Mesendoderm (in vitro differentiated cells): ENCODE results near the gene ATXN2.

Experiments used
- DNase-seq: peaks from one replicate; pipeline ENCODE4 v3.0.0; 2013
- H2AK5ac ChIP-seq: 2 replicates; pipeline ENCODE4 v1.6.1; 2013; ENCODE audit warnings: low read length, inconsistent platforms
- H2BK120ac ChIP-seq: 2 replicates; pipeline ENCODE4 v1.6.1; 2013; ENCODE audit warnings: low read depth, mild to moderate bottlenecking, low read length, moderate library complexity, mixed read lengths
- H2BK15ac ChIP-seq: replicated peaks from 2 replicates; pipeline ENCODE4 v1.6.1; 2013; ENCODE audit warnings: low read depth, mild to moderate bottlenecking, moderate library complexity
- H2BK5ac ChIP-seq: 2 replicates; pipeline ENCODE4 v1.6.1; 2013; ENCODE audit warnings: low read length, inconsistent platforms
- H3K18ac ChIP-seq: 2 replicates; pipeline ENCODE4 v1.6.1; 2013; ENCODE audit warnings: mild to moderate bottlenecking, low read length, mixed read lengths
- H3K23ac ChIP-seq: one replicate; pipeline ENCODE4 v1.6.1; 2013; ENCODE audit warnings: low read length
- H3K27ac ChIP-seq: 2 replicates; pipeline ENCODE4 v1.5.1; 2013; ENCODE audit warnings: low read depth, mild to moderate bottlenecking, inconsistent platforms, low read length, moderate library complexity
- H3K27me3 ChIP-seq: 2 replicates; pipeline ENCODE4 v1.6.1; 2013; ENCODE audit warnings: low read length, control low read depth, mild to moderate bottlenecking, inconsistent platforms; ENCODE audit not compliant: insufficient read depth, poor library complexity
- H3K36me3 ChIP-seq: 2 replicates; pipeline ENCODE4 v1.6.1; 2013; ENCODE audit warnings: low read length, inconsistent platforms; ENCODE audit not compliant: control insufficient read depth, insufficient read depth
- H3K4ac ChIP-seq: one replicate; pipeline ENCODE4 v1.6.1; 2013; ENCODE audit warnings: low read depth, mild to moderate bottlenecking, low read length, moderate library complexity
- H3K4me1 ChIP-seq: 2 replicates; pipeline ENCODE4 v1.6.1; 2013; ENCODE audit warnings: low read depth, low read length, inconsistent platforms; ENCODE audit not compliant: control insufficient read depth
- H3K4me2 ChIP-seq: 2 replicates; pipeline ENCODE4 v1.6.1; 2013; ENCODE audit warnings: low read length
- H3K4me3 ChIP-seq: 2 replicates; pipeline ENCODE4 v1.5.1; 2013; ENCODE audit warnings: mild to moderate bottlenecking, low read length
- H3K56ac ChIP-seq: one replicate; pipeline ENCODE4 v1.6.1; 2013; ENCODE audit warnings: low read length
- H3K79me1 ChIP-seq: 2 replicates; pipeline ENCODE4 v1.6.1; 2013; ENCODE audit warnings: low read length, inconsistent platforms
- H3K79me2 ChIP-seq: 2 replicates; pipeline ENCODE4 v1.6.1; 2013; ENCODE audit warnings: mild to moderate bottlenecking, low read length; ENCODE audit not compliant: control insufficient read depth, insufficient read depth
- H3K9ac ChIP-seq: 2 replicates; pipeline ENCODE4 v1.6.1; 2013; ENCODE audit warnings: low read length, inconsistent platforms
- H4K5ac ChIP-seq: one replicate; pipeline ENCODE4 v1.6.1; 2013; ENCODE audit warnings: low read length
- H4K8ac ChIP-seq: one replicate; pipeline ENCODE4 v1.6.1; 2013; ENCODE audit warnings: low read depth, mild to moderate bottlenecking, control low read depth, low read length, moderate library complexity
- WGBS: extraction: QIAGEN DNeasy Blood & Tissue Kit; methylation state at CpG from one replicate; pipeline ENCODE4 v1.1.7; 2013; ENCODE audit warnings: low lambda C conversion rate, missing lambda C conversion rate; ENCODE audit not compliant: insufficient coverage; ENCODE audit errors: extremely low coverage; 5-methylcytosine and 5-hydroxymethylcytosine counted together

ATXN2 gene

DNA sequence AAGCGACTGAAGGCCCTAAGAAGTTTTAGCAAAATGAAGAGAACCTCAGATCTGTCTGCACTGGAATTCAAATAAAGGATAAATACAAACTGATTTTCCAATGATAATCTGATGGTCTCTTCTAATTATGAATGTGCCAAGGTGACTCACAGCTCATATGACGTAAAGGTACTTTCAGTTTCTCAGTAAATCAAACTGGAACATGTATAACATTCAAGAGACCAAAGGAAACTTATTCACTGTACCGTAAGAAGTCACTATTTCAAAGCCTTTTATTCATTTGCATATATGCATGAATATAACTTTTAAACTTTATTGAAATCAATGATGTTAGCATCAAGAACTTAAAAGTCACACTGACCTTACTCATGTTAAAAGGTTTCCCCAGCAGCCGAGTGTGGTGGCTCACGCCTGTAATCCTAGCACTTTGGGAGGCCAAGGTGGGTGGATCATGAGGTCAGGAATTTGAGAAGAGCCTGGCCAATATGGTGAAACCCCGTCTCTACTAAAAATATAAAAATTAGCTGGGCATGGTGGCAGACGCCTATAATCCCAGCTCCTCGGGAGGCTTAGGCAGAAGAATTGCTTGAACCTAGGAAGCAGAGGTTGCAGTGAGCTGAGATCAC is 52.2 kb downstream of the ATXN2 start:
- Histone ChIP-seq H4K8ac (no peak overlapping the region), H2BK5ac (no peak overlapping the region), H3K4me1 (no peaks in the 10 kb centered on the region), H3K23ac (no peak overlapping the region), H3K27me3 (no peaks in the 10 kb centered on the region), H3K36me3 (peaks cover 3% of the 10 kb centered on the region), H3K4me2 (no peak overlapping the region), H3K79me1 (peaks cover 1% of the 10 kb centered on the region), H2BK120ac (no peak overlapping the region), H3K4ac (no peak overlapping the region), H3K9ac (no peak overlapping the region), H3K4me3 (no peak overlapping the region), H3K79me2 (no peaks in the 10 kb centered on the region), H2AK5ac (no peak overlapping the region), H4K5ac (no peak overlapping the region), H2BK15ac (no peak overlapping the region), H3K27ac (no peak overlapping the region), H3K56ac (no peak overlapping the region), H3K18ac (no peak overlapping the region)
- no CpG with 5 or more reads among the region's 8 CpGs for WGBS
- DNase-seq: no peak

DNA sequence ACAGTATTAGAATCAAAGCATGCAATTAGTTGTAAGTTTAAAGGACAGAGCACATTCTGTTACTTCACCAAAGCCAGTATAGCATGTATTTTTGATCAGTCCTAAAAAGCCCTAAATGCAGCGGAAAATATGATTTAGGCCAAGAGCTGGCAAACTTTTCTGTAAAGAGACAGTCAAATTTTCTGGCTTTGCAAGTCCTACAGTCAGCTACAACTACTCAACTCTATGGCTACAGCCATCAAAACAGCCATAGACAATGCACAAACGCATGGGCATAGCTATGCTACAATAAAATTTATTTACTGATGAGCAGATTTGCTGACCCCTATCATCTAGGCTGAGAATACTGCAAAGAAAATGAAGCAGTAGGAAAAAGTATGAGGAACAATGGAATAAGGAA is 52.9 kb downstream of the ATXN2 start:
- no peak overlapping the region for H4K8ac ChIP-seq
- no peak overlapping the region for H3K56ac ChIP-seq
- H3K4me3 ChIP-seq: no peak overlapping the region
- H3K18ac ChIP-seq: no peak overlapping the region
- peaks cover 3% of the 10 kb centered on the region for H3K36me3 ChIP-seq
- peaks cover 1% of the 10 kb centered on the region for H3K79me1 ChIP-seq
- H3K79me2 ChIP-seq: no peaks in the 10 kb centered on the region
- no CpG with 5 or more reads among the region's 2 CpGs for WGBS
- H2BK5ac ChIP-seq: no peak overlapping the region
- H3K27me3 ChIP-seq: no peaks in the 10 kb centered on the region
- no peak overlapping the region for H3K4ac ChIP-seq
- no peak for DNase-seq
- no peak overlapping the region for H4K5ac ChIP-seq
- no peak overlapping the region for H2AK5ac ChIP-seq
- no peak overlapping the region for H3K4me2 ChIP-seq
- no peak overlapping the region for H3K23ac ChIP-seq
- no peaks in the 10 kb centered on the region for H3K4me1 ChIP-seq
- H3K9ac ChIP-seq: no peak overlapping the region
- H2BK120ac ChIP-seq: no peak overlapping the region
- no peak overlapping the region for H3K27ac ChIP-seq
- no peak overlapping the region for H2BK15ac ChIP-seq

DNA sequence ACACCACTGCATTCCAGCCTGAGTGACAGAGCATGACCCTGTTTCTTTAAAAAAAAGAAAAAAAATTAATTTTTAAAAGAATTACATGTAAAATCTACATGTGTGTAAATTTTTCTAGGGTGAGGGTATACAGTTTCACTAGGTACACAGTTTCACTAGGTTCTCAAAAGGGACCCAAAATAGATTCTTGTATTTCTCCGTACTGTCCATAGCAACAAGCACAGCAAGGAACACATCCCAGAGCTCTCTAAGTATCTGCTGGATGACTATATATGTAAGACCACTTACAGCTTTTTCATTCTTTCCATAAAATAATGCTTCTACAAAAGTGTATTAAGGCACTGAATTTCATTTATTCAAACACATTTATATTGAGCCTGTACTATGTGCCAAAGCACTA is 55.1 kb downstream of the ATXN2 start:
- no peak overlapping the region for H2BK5ac ChIP-seq
- no peak overlapping the region for H3K4me3 ChIP-seq
- no peak overlapping the region for H2BK15ac ChIP-seq
- H3K79me2 ChIP-seq: no peaks in the 10 kb centered on the region
- H3K23ac ChIP-seq: no peak overlapping the region
- peaks cover 3% of the 10 kb centered on the region for H3K36me3 ChIP-seq
- no CpG with 5 or more reads among the region's 1 CpG for WGBS
- H3K18ac ChIP-seq: no peak overlapping the region
- H3K56ac ChIP-seq: no peak overlapping the region
- H4K8ac ChIP-seq: no peak overlapping the region
- H3K4ac ChIP-seq: no peak overlapping the region
- no peaks in the 10 kb centered on the region for H3K27me3 ChIP-seq
- H2AK5ac ChIP-seq: no peak overlapping the region
- no peak for DNase-seq
- no peak overlapping the region for H4K5ac ChIP-seq
- no peak overlapping the region for H2BK120ac ChIP-seq
- no peak overlapping the region for H3K9ac ChIP-seq
- H3K79me1 ChIP-seq: peaks cover 1% of the 10 kb centered on the region
- no peak overlapping the region for H3K4me2 ChIP-seq
- H3K4me1 ChIP-seq: no peaks in the 10 kb centered on the region
- H3K27ac ChIP-seq: no peak overlapping the region

DNA sequence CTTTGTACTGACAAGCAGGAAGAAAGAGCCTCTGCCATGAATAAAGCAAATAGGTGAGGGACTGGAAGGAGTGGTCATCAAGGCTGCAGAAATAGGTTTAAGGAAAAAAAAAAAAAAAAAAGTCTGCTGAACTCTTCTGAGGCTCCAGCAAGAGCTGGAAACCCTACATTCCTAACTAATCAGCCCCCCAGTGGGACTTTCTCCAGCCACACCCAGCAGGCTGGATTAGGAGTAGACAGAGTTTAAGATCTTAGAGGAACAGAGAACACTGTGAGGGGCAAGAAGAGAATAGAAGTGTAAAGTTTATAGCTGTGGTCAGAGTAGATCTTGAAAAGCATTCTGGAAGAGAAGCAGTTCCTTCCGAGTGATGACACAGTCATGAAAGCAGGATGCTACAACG is 66.4 kb downstream of the ATXN2 start:
- WGBS: no CpG with 5 or more reads among the region's 2 CpGs
- no peak overlapping the region for H3K4me2 ChIP-seq
- no peaks in the 10 kb centered on the region for H3K36me3 ChIP-seq
- H2AK5ac ChIP-seq: no peak overlapping the region
- no peaks in the 10 kb centered on the region for H3K4me1 ChIP-seq
- H3K9ac ChIP-seq: no peak overlapping the region
- H3K4ac ChIP-seq: no peak overlapping the region
- H4K8ac ChIP-seq: no peak overlapping the region
- H3K79me1 ChIP-seq: peaks cover 2% of the 10 kb centered on the region
- no peak overlapping the region for H3K23ac ChIP-seq
- H2BK15ac ChIP-seq: no peak overlapping the region
- no peak overlapping the region for H3K56ac ChIP-seq
- H3K27ac ChIP-seq: no peak overlapping the region
- H3K18ac ChIP-seq: no peak overlapping the region
- no peak overlapping the region for H4K5ac ChIP-seq
- no peak overlapping the region for H2BK5ac ChIP-seq
- H2BK120ac ChIP-seq: no peak overlapping the region
- no peaks in the 10 kb centered on the region for H3K79me2 ChIP-seq
- no peak overlapping the region for H3K4me3 ChIP-seq
- H3K27me3 ChIP-seq: no peaks in the 10 kb centered on the region
- DNase-seq: peak; percentile 62

DNA sequence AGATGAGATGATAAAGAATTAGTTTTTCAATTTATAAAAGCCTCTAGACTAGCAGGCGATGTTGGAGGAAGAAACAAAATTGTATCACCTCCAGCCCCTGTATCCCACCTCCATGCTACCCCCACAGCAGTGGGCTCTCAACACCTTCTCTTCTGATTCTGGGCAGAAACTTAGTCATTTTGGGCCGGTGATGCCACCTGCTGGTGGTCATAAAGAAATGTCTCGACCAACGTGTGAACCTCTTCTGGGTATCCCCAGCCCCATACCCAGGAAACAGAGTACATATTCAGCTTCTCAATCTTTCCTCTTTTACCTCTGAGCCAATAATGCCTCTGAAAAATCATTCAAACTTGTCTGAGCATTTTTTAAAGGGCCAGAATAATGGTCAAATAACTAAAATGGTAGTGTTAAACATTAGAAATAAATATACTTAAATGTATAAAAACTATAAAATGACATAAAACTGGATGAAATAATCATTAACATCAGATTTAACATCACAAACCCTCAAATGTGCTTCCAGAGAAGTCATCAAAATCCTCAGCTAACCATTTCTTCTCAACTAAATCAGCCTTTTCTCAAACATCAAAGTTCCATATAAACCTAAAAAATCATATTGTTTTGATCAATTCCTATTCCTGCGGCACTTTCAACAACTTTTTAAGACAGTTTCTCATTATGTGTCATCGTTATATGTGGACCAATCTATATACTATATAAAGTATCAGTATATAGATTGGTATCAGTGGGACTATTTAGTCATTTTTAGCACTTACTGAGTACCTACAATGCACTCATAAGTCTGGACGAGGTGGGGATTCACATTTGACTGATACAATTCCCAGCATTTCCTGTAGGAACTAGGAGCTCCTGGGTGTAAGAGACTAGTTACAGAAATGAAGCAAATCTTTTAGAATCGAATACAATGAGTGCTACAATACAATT is 69.4 kb downstream of the ATXN2 start:
- H2BK120ac ChIP-seq: no peak overlapping the region
- DNase-seq: peak; percentile 87
- WGBS: no CpG with 5 or more reads among the region's 8 CpGs
- H4K5ac ChIP-seq: no peak overlapping the region
- H3K36me3 ChIP-seq: peaks cover 5% of the 10 kb centered on the region
- no peaks in the 10 kb centered on the region for H3K27me3 ChIP-seq
- H2AK5ac ChIP-seq: no peak overlapping the region
- peaks cover 2% of the 10 kb centered on the region for H3K79me1 ChIP-seq
- H3K27ac ChIP-seq: no peak overlapping the region
- no peak overlapping the region for H2BK15ac ChIP-seq
- no peak overlapping the region for H3K9ac ChIP-seq
- H4K8ac ChIP-seq: no peak overlapping the region
- no peak overlapping the region for H3K23ac ChIP-seq
- H3K79me2 ChIP-seq: no peaks in the 10 kb centered on the region
- no peak overlapping the region for H3K18ac ChIP-seq
- H3K56ac ChIP-seq: no peak overlapping the region
- H3K4me3 ChIP-seq: no peak overlapping the region
- no peak overlapping the region for H3K4ac ChIP-seq
- no peak overlapping the region for H3K4me2 ChIP-seq
- H3K4me1 ChIP-seq: no peaks in the 10 kb centered on the region
- no peak overlapping the region for H2BK5ac ChIP-seq
